Measurements from ENCODE around the gene EPB41L3.
"Not testable (repeated sequence)": the region's sequence is repeated elsewhere in the genome, so short reads cannot be mapped to it uniquely, and the experiment has no call there.

EPB41L3 gene

DNA sequence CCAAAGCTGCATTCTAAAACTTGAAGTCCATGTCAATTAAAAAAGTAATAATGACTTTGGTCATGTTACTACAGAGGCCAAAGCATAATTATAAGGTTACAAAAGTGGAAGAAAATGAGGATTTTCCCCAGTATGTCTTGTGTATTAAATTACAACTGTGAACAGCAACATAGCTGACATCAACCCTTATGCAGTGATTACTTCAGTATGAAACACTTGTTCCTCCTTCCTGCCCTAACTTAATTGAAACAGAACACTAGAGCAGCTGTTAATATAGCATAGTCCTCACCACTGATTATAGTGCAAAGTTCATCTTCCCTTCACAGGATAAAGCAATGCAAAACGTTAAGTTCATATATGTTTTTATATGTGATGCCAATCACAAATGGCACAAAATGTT, 29.9 kb downstream of the EPB41L3 start:
- Histone ChIP-seq H3K4me1 (ENCODE audit: control insufficient read depth in 1 of 2, insufficient read depth in 1 of 2, low read depth in 1 of 2, low read length in 1 of 2) (peaks cover 18 to 19% of the 10 kb centered on the region in 2 experiments), H3K4me3 (ENCODE audit: low read depth in 1 of 2, low read length in 1 of 2) (no peak overlapping the region), H3K27me3 (no peaks in the 10 kb centered on the region), H3K27ac (no peak overlapping the region), H3K36me3 (no peaks in the 10 kb centered on the region), H3K9me3 (no peaks in the 10 kb centered on the region)
- TF ChIP-seq, protein P1, sequence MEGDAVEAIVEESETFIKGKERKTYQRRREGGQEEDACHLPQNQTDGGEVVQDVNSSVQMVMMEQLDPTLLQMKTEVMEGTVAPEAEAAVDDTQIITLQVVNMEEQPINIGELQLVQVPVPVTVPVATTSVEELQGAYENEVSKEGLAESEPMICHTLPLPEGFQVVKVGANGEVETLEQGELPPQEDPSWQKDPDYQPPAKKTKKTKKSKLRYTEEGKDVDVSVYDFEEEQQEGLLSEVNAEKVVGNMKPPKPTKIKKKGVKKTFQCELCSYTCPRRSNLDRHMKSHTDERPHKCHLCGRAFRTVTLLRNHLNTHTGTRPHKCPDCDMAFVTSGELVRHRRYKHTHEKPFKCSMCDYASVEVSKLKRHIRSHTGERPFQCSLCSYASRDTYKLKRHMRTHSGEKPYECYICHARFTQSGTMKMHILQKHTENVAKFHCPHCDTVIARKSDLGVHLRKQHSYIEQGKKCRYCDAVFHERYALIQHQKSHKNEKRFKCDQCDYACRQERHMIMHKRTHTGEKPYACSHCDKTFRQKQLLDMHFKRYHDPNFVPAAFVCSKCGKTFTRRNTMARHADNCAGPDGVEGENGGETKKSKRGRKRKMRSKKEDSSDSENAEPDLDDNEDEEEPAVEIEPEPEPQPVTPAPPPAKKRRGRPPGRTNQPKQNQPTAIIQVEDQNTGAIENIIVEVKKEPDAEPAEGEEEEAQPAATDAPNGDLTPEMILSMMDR (IDR thresholded peaks at IDR 0.05) = no peak

DNA sequence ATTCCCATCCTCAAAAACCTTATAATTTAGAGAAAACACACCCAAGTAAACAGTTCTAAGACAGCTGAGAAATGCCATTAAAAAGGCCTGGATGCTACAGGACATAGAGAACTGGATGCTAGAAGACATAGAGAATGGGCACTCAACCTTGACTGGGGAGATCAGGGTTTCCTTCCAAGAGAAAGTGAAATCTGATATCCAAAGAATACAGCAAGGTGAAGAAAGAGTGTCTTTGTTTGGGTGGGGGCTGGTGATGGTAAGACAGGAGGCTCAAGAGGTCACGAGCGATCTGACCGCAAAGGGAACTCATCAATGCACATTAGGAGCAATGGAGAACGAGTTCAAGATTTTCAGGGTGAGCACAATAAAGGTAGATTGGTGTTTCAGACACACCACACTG, 31.6 kb downstream of the EPB41L3 start:
- TF ChIP-seq, protein P1 (IDR thresholded peaks at IDR 0.05) = no peak
- H3K4me1 ChIP-seq (ENCODE audit: control insufficient read depth in 1 of 2, insufficient read depth in 1 of 2, low read depth in 1 of 2, low read length in 1 of 2) = peaks cover 18 to 19% of the 10 kb centered on the region in 2 experiments
- H3K9me3 ChIP-seq = no peaks in the 10 kb centered on the region
- H3K36me3 ChIP-seq = no peaks in the 10 kb centered on the region
- H3K4me3 ChIP-seq (ENCODE audit: low read depth in 1 of 2, low read length in 1 of 2) = no peak overlapping the region
- H3K27me3 ChIP-seq = no peaks in the 10 kb centered on the region
- H3K27ac ChIP-seq = no peak overlapping the region

DNA sequence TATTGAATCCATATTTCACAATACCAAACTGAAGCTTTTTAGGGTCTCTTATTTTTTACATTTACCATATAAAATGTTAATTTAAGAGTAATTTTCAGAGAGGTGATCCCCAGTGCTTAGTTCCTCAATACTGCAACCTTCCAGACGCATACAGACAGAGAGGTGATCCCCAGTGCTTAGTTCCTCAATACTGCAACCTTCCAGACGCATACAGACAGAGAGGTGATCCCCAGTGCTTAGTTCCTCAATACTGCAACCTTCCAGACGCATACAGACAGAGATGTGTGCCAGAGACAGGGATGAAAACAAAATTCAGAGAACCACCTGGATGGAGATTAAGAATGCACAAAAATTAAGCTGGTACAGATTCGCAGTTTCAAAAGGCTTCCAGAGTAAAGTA, 32.3 kb downstream of the EPB41L3 start:
- not testable (repeated sequence) for H3K9me3 ChIP-seq; H3K27ac ChIP-seq; H3K27me3 ChIP-seq; H3K4me3 ChIP-seq (ENCODE audit: low read depth in 1 of 2, low read length in 1 of 2); H3K36me3 ChIP-seq
- peaks cover 18 to 19% of the 10 kb centered on the region in 2 experiments for H3K4me1 ChIP-seq (ENCODE audit: control insufficient read depth in 1 of 2, insufficient read depth in 1 of 2, low read depth in 1 of 2, low read length in 1 of 2)

DNA sequence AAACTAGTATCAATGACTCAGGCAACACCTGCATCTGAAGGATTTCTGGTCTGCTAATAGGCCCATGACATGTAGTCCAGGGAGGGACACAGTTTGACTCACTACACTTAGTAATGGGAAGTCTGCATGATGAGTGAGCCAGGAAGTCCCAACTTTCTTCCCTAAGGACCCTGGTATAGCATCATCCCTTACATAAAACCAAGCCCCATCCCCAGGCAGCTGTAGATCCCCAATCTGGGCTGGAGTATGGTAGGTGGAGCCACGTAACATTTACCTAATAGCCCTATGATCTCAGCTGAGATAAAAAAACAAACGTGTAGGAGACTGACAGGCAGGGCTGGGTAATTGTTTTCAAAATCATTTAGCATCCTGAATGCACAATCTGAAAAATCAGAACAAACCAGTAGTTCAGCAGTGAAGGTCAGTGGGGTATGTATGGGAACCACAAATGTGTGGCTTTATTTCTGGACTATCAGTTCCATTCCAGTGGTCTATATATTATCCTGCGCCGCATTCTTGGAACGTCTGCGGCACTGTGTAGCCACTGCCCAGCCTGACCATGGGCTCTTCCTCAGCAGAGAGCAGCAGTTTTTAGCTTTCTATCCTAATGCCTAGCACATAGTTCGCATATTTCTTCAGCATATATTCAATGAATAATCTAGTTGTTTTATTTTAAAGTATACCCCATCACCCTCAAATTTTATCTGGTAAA, 33.5 kb downstream of the EPB41L3 start:
- H3K9me3 ChIP-seq = no peaks in the 10 kb centered on the region
- H3K4me3 ChIP-seq (ENCODE audit: low read depth in 1 of 2, low read length in 1 of 2) = no peak overlapping the region
- no peaks in the 10 kb centered on the region for H3K27me3 ChIP-seq
- H3K27ac ChIP-seq = no peak overlapping the region
- TF ChIP-seq, protein P1 (IDR thresholded peaks at IDR 0.05) = no peak
- H3K36me3 ChIP-seq = no peaks in the 10 kb centered on the region
- peaks cover 8 to 10% of the 10 kb centered on the region in 2 experiments for H3K4me1 ChIP-seq (ENCODE audit: control insufficient read depth in 1 of 2, insufficient read depth in 1 of 2, low read depth in 1 of 2, low read length in 1 of 2)

DNA sequence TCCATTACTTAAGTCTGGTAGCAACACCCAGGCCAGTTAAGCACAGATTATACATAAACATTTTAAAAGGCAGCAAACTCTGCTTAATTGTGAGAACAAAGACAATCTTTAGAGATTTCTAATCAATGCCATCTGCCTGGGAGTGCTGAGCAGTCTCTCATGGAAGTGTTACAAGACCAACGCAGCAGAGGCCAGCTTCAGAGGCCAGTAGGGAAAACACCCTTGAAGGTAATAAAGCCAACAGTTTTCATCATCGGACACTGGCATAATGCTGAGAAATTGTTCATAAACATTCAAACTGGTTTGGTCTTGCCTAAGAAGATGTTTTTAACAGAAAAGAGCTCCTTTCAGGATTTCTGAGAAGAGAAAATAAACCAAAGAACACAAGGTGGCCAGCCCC, 35.0 kb downstream of the EPB41L3 start:
- TF ChIP-seq, protein P1 (IDR thresholded peaks at IDR 0.05) = no peak
- Histone ChIP-seq H3K4me1 (ENCODE audit: control insufficient read depth in 1 of 2, insufficient read depth in 1 of 2, low read depth in 1 of 2, low read length in 1 of 2) (peaks cover 3 to 7% of the 10 kb centered on the region in 2 experiments), H3K27ac (no peak overlapping the region), H3K4me3 (ENCODE audit: low read depth in 1 of 2, low read length in 1 of 2) (no peak overlapping the region), H3K27me3 (no peaks in the 10 kb centered on the region), H3K36me3 (no peaks in the 10 kb centered on the region), H3K9me3 (no peaks in the 10 kb centered on the region)

DNA sequence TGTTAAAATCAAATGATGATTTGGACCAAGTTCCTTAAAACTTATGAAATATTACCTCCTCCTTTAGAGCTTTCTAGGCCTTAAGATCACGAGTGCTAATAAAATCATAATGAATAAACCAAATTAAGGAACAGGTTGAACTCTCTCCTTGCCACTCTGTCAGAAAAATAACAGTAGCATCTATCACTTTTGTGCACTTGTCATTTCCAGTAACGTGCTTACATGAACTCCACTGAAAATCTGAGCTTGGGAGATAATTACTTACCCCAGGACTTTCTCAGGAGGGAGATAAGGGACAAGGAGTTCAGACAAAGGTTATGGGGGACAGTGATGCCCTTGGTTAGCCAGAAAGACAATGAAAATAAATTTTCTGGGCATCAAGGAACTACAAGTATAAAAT, 36.0 kb downstream of the EPB41L3 start:
- no peaks in the 10 kb centered on the region for H3K9me3 ChIP-seq
- peaks cover 6 to 13% of the 10 kb centered on the region in 2 experiments for H3K4me1 ChIP-seq (ENCODE audit: control insufficient read depth in 1 of 2, insufficient read depth in 1 of 2, low read depth in 1 of 2, low read length in 1 of 2)
- no peaks in the 10 kb centered on the region for H3K27me3 ChIP-seq

More for the DNA sequence above, 36.0 kb downstream of the EPB41L3 start:
- H3K36me3 ChIP-seq = no peaks in the 10 kb centered on the region
- H3K4me3 ChIP-seq (ENCODE audit: low read depth in 1 of 2, low read length in 1 of 2) = no peak overlapping the region
- TF ChIP-seq, protein P1 (IDR thresholded peaks at IDR 0.05) = no peak
- H3K27ac ChIP-seq = no peak overlapping the region

Data from neutrophil (primary cell).